Uterus (tissue), 2 donors: ENCODE data around the gene LTBP1.

Experiments used
- CTCF ChIP-seq, 4 experiments: fragments of 200-600 bp in 2 of 4; fragments of 450-650 bp in 2 of 4; sonication (generic) in 2 of 4; IDR thresholded peaks; one replicate each; pipeline ENCODE4 v1.5.1; 2016 to 2019; ENCODE audit warnings: antibody characterized with exemption in 4 of 4, mild to moderate bottlenecking in 2 of 4, moderate library complexity in 1 of 4
- POLR2A ChIP-seq, 2 donors: fragments of 450-650 bp; IDR thresholded peaks; one replicate each; pipeline ENCODE4 v1.6.1; 2016; ENCODE audit warnings: antibody characterized with exemption in 2 of 2, mild to moderate bottlenecking in 1 of 2, moderate library complexity in 1 of 2

GRCh38 chr2:32969444-32970162 lies 22.9 kb downstream of the LTBP1 start:
- no peak for TF ChIP-seq CTCF (IDR thresholded peaks at IDR 0.05)
- no peak for TF ChIP-seq POLR2A (IDR thresholded peaks at IDR 0.05)
